Heart right ventricle (tissue), 16 donors: ENCODE measurements around the gene CUEDC2. TPM values are rescaled to one million over a fixed set of nuclear protein-coding genes. Genes with fewer than 3 reads are reported as not detected.
A peak's percentile ranks its signal among the peaks of the same experiment; 100 is the strongest.

Source experiments
- ATAC-seq, 8 donors: fragments of 200-7000 bp; cut with Tn5 transposase; one replicate each; pipeline ENCODE4 v1.9.1; 2020; ENCODE audit warnings: mild to moderate bottlenecking in 8 of 8, moderate library complexity in 8 of 8, moderate number of reproducible peaks in 1 of 8
- DNase-seq, 2 donors: peaks; one replicate each; pipeline ENCODE4 v3.0.0-alpha.2; 2020
- H3K27ac ChIP-seq, 10 donors: fragments of 200-600 bp; sonication (generic) in 2 of 10; one replicate each; pipeline versions ENCODE4 v1.5.0 to v1.8.0; 2020 to 2022; ENCODE audit warnings: mild to moderate bottlenecking in 3 of 10
- H3K27me3 ChIP-seq, 7 donors: fragments of 200-600 bp; one replicate each; pipeline ENCODE4 v1.8.0; 2021 to 2022; ENCODE audit warnings: mild to moderate bottlenecking in 2 of 7
- H3K36me3 ChIP-seq, 9 donors: fragments of 200-600 bp; sonication (generic) in 1 of 9; one replicate each; pipeline versions ENCODE4 v1.5.0 to v1.8.0; 2020 to 2022; ENCODE audit warnings: mild to moderate bottlenecking in 2 of 9
- H3K4me1 ChIP-seq, 9 donors: fragments of 200-600 bp; sonication (generic) in 1 of 9; one replicate each; pipeline versions ENCODE4 v1.5.0 to v1.8.0; 2020 to 2022; ENCODE audit warnings: mild to moderate bottlenecking in 4 of 9
- H3K4me3 ChIP-seq, 10 donors: fragments of 200-600 bp; sonication (generic) in 2 of 10; one replicate each; pipeline versions ENCODE4 v1.5.0 to v1.8.0; 2020 to 2022; ENCODE audit warnings: mild to moderate bottlenecking in 7 of 10, moderate library complexity in 2 of 10
- H3K9me3 ChIP-seq, 11 donors: fragments of 200-600 bp in 10 of 11; sonication (generic) in 2 of 11; one replicate each; pipeline versions ENCODE4 v1.5.0 to v1.8.0; 2013 to 2022; ENCODE audit warnings: mild to moderate bottlenecking in 2 of 11, control low read depth in 1 of 11, moderate library complexity in 1 of 11
- WGBS, 2 donors: extraction: QIAGEN DNeasy Blood & Tissue Kit; methylation state at CpG; one replicate each; pipeline ENCODE4 v1.1.7; 2013; ENCODE audit warnings: inconsistent platforms in 1 of 2; 5-methylcytosine and 5-hydroxymethylcytosine counted together
- intact Hi-C, 10 donors: fragments of 100-400 bp; cut with DNase I; formaldehyde crosslinking; loops; one replicate each; pipeline versions ENCODE4 v1.11.1 to v1.14.2; 2022
- polyA plus RNA-seq, 2 donors: library from polyadenylated mRNA; stranded (reverse); fragments of 200-250 nt; gene quantifications; one replicate each; pipeline ENCODE4 v1.2.3, GENCODE V29; 2013
- total RNA-seq, 10 donors: library from RNA; stranded (reverse); fragmentation: NEBNext Ultra II Directional in 3 of 10; extraction: Animal tissue kit (Norgen Biotek cat#: 25700) in 3 of 10; gene quantifications; one replicate each; pipeline versions ENCODE4 v1.2.1 to v1.2.4, GENCODE V29; 2021 to 2023
- TF ChIP-seq, protein P1 (sequence below), 9 donors: fragments of 200-600 bp; sonication (generic) in 2 of 9; IDR thresholded peaks; one replicate each; pipeline versions ENCODE4 v1.5.0 to v1.8.0; 2021 to 2022; ENCODE audit warnings: antibody characterized with exemption in 9 of 9, mild to moderate bottlenecking in 5 of 9, moderate library complexity in 1 of 9
- donor health status: Arrhythmogenic right ventricular cardiomyopathy.
- donor health status: ischemic (EF 13 %, LVEDD 7.1; RV severe dilation, severe dysfunction).
- donor health status: healthy with polysubstance abuse.
- donor health status: DM: no; HTN: yes; CAD: no.
- donor health status: DM: no; HTN: no; CAD: no.
- donor health status: ischemic (EF 25% LVEDD 6.9; RV normal size, moderate dysfunction).
- donor health status: ischemic (EF 25% LVEDD 5.7; RV mildly dilated, moderate dysfunction).
- donor health status: healthy.
- donor health status: DM: yes; HTN: yes; CAD: no.
- donor health status: Ischemic cardiomyopathy.
- donor health status: ischemic (EF 35%, LVEDD 5.7; RV mildly dilated, moderate dysfunction).
- donor health status: nonischemic (EF 11% LVEDD 7.7; RV severe dilation, severe dysfunction).
- donor health status: DM: yes; HTN: yes; CAD: no.
- donor health status: PGD.
- donor health status: ischemic (EF 29% LVEDD 5.4; RV normal size, mild dysfunction).
- donor health status: nonischemic (EF 23%, LVEDD 6.1; RV moderate dilation, normal function).

The CUEDC2 gene
- total and polyA plus RNA-seq, 12 donors: 60.0 to 84.3 (median 79.1) TPM

DNA sequence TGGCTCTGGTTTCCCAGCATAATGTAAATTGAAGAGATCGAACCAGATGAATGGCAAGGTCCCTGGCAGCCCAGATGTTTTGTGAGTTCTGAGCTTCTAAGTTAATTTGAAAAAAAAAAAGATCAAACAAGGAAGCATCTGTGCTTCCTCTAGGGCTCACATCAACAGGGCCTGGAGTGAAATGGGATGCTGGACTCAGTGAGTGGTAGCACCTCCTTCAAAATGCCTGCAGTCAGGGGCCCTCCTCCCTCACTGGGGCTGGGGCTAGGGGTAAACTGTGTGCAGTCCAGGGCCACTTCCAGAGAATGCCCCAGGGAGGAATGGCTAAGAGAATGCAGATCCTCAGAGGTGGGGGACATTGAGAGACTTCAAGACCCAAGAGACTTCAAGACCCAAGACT, 6.0 kb upstream of the CUEDC2 start:
- intact Hi-C loops: no loop called here
- no peak overlapping the region for H3K4me3 ChIP-seq
- no peak overlapping the region for H3K27ac ChIP-seq
- whole genome bisulfite sequencing, 2 donors: 67 to 72% methylated on average over 1 of the region's 1 CpG
- ATAC-seq: no peak
- peaks cover 0 to 18% (median 5%) of the 10 kb centered on the region in 7 donors for H3K27me3 ChIP-seq
- H3K9me3 ChIP-seq: no peaks in the 10 kb centered on the region
- DNase-seq: no peak
- TF ChIP-seq, protein P1, sequence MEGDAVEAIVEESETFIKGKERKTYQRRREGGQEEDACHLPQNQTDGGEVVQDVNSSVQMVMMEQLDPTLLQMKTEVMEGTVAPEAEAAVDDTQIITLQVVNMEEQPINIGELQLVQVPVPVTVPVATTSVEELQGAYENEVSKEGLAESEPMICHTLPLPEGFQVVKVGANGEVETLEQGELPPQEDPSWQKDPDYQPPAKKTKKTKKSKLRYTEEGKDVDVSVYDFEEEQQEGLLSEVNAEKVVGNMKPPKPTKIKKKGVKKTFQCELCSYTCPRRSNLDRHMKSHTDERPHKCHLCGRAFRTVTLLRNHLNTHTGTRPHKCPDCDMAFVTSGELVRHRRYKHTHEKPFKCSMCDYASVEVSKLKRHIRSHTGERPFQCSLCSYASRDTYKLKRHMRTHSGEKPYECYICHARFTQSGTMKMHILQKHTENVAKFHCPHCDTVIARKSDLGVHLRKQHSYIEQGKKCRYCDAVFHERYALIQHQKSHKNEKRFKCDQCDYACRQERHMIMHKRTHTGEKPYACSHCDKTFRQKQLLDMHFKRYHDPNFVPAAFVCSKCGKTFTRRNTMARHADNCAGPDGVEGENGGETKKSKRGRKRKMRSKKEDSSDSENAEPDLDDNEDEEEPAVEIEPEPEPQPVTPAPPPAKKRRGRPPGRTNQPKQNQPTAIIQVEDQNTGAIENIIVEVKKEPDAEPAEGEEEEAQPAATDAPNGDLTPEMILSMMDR (IDR thresholded peaks at IDR 0.05): no peak
- H3K36me3 ChIP-seq: no peaks in the 10 kb centered on the region
- peaks cover 0 to 43% (median 0%) of the 10 kb centered on the region in 9 donors for H3K4me1 ChIP-seq

GRCh38 chr10:102437515-102437914, 5.1 kb upstream of the CUEDC2 start:
- intact Hi-C loops: no loop called here
- Histone ChIP-seq H3K27me3 (peaks cover 0 to 18% (median 5%) of the 10 kb centered on the region in 7 donors), H3K27ac (no peak overlapping the region), H3K4me1 (peaks cover 0 to 48% (median 4%) of the 10 kb centered on the region in 9 donors), H3K36me3 (no peaks in the 10 kb centered on the region), H3K9me3 (no peaks in the 10 kb centered on the region), H3K4me3 (no peak overlapping the region)
- WGBS, 2 donors: 92 to 95% methylated on average over 3 of the region's 3 CpGs
- ATAC-seq (no peak), DNase-seq (no peak)
- TF ChIP-seq, protein P1 (IDR thresholded peaks at IDR 0.05): no peak

DNA sequence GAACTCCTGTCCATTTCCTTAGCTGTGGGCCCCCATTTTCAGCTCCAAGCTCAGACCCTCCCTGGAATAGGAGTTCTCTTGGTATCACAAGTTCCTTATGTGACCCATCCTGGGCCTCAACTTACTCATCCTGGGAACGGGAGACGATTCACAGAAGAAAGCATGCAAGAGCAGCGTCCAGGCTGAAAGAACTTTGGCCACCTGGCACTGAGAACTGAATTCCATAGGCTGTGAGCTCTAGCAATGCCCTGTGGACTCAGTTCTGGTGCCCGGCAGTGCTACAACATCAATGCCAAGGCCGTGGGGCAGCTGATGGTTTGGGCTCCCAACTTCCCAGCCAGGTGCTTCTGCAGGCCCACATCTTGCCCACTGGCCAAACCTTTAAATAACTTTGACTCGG, 3.9 kb upstream of the CUEDC2 start:
- no peak for ATAC-seq
- WGBS, 2 donors: 80 to 82% methylated on average over 6 of the region's 6 CpGs
- H3K4me3 ChIP-seq: peak overlapping the region in 1 of 10 donors; percentile 51
- intact Hi-C loops: no loop called here
- no peak for DNase-seq
- no peaks in the 10 kb centered on the region for H3K36me3 ChIP-seq
- no peaks in the 10 kb centered on the region for H3K9me3 ChIP-seq
- peaks cover 0 to 18% (median 5%) of the 10 kb centered on the region in 7 donors for H3K27me3 ChIP-seq
- peak overlapping the region in 1 of 10 donors; percentile 90 for H3K27ac ChIP-seq
- TF ChIP-seq, protein P1 (IDR thresholded peaks at IDR 0.05): no peak
- peaks cover 4 to 56% (median 12%) of the 10 kb centered on the region in 9 donors for H3K4me1 ChIP-seq

DNA sequence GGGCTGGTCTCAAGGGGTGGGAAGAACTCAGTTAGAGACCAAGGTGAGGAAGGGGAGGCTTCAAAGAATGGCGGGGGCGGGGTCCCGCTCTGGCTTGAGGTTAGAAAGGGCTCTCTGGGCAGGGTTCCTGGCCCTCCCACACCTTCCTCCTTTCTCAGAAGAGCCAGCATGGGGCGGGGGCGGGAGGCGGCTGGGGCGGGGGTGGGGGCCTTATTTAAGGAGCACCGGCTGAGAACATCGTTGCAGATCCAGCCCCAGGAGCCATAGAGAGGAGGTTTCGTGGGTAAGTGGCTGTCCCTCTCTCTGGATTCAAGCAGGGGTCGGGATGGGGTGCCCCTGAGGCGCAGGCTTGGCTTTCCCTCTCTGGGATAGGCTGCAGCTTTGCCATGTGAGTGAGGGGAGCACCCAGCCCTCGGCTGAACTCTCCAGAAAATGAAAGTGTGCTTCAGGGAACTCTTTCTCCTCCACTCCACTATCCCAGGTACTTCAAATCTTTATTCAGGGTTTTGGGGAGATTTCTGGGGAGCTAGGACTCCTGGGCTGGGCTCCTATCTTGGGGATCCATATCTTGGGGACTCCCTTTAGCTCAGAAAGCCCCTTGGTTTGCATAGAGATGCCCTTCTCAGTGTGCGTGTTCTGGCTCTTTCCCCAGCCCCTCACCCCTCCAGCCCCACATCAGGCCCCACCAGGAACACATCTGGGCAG, 3.3 kb upstream of the CUEDC2 start:
- DNase-seq (no peak), ATAC-seq (no peak)
- intact Hi-C loops: no loop called here
- H3K4me3 ChIP-seq: peak overlapping the region in 6 of 10 donors; percentile 27 to 51 (median 32)
- no peaks in the 10 kb centered on the region for H3K9me3 ChIP-seq
- 9 to 11% methylated on average over 14 of the region's 14 CpGs for WGBS, 2 donors
- TF ChIP-seq, protein P1 (IDR thresholded peaks at IDR 0.05): no peak
- H3K27me3 ChIP-seq: peaks cover 0 to 18% (median 5%) of the 10 kb centered on the region in 7 donors
- peaks cover 4 to 58% (median 12%) of the 10 kb centered on the region in 9 donors for H3K4me1 ChIP-seq
- H3K27ac ChIP-seq: peak overlapping the region in 3 of 10 donors; percentile 19 to 90 (median 60)
- H3K36me3 ChIP-seq: peaks cover 0 to 3% (median 0%) of the 10 kb centered on the region in 9 donors
